Panc1 (cell line): ENCODE measurements around the gene KCNN2. TPM values are rescaled to one million over a fixed set of nuclear protein-coding genes. Genes with fewer than 3 reads are reported as not detected.

Experiments used
- ATAC-seq: fragments of 200-7000 bp; cut with Tn5 transposase; 2 replicates; pipeline ENCODE4 v1.9.1; 2020; ENCODE audit warnings: mild to moderate bottlenecking, moderate library complexity
- BruUV-seq: library from RNA; stranded (reverse); fragments of 400-500 nt; replicated peaks from 2 replicates; lab custom pipeline; 2021; lab: Mats Ljungman, UMichigan
- CTCF ChIA-PET: fragments of 300-600 bp; sonication (Branson Sonifier 250); formaldehyde crosslinking; loops from one replicate; lab custom pipeline; 2022; ENCODE audit warnings: antibody characterized with exemption; lab: Charles Lee
- POLR2A ChIA-PET: fragments of 300-600 bp; sonication (Branson Sonifier 250); formaldehyde crosslinking; loops from one replicate; lab custom pipeline; 2022; ENCODE audit warnings: antibody characterized with exemption; lab: Charles Lee
- DNase-seq: peaks from one replicate; pipeline ENCODE4 v3.0.0-alpha.2; 2010; ENCODE audit warnings: low read depth, low spot score
- H3K27ac ChIP-seq: 2 replicates; pipeline ENCODE4 v1.5.1; 2011; ENCODE audit warnings: mild to moderate bottlenecking, low read length, inconsistent platforms
- H3K27me3 ChIP-seq: fragments of 200-500 bp; sonication (Bioruptor generic); 2 replicates; pipeline ENCODE4 v1.6.0; 2014; ENCODE audit warnings: low read length, inconsistent platforms; ENCODE audit not compliant: control insufficient read depth, insufficient read depth
- H3K36me3 ChIP-seq: fragments of 200-500 bp; sonication (Bioruptor generic); 2 replicates; pipeline ENCODE4 v1.5.1; 2014; ENCODE audit warnings: inconsistent platforms, mild to moderate bottlenecking, low read length, moderate library complexity; ENCODE audit not compliant: control insufficient read depth, insufficient read depth
- H3K4me1 ChIP-seq: 2 replicates; pipeline ENCODE4 v1.5.1; 2011; ENCODE audit warnings: inconsistent platforms, mild to moderate bottlenecking, low read length, moderate library complexity; ENCODE audit not compliant: control insufficient read depth, insufficient read depth
- H3K4me3 ChIP-seq, 2 experiments: 2 replicates each; pipeline ENCODE4 v1.5.1; 2011 to 2012; ENCODE audit warnings: low read depth in 2 of 2, low read length in 2 of 2, mild to moderate bottlenecking in 2 of 2, inconsistent platforms in 1 of 2, moderate library complexity in 1 of 2
- H3K9me3 ChIP-seq: fragments of 200-500 bp; sonication (Bioruptor generic); 2 replicates; pipeline ENCODE4 v1.5.1; 2014; ENCODE audit warnings: low read depth, mild to moderate bottlenecking, inconsistent platforms, low read length, moderate library complexity; ENCODE audit not compliant: control insufficient read depth, insufficient read depth
- CTCF ChIP-seq: fragments of 450-650 bp; IDR thresholded peaks from 2 replicates; pipeline ENCODE4 v1.5.1; 2017; ENCODE audit warnings: mild to moderate bottlenecking
- POLR2AphosphoS5 ChIP-seq: IDR thresholded peaks from 2 replicates; pipeline ENCODE4 v1.6.1; 2012; ENCODE audit warnings: mild to moderate bottlenecking, low read depth, low read length, moderate library complexity
- REST ChIP-seq, 2 experiments: IDR thresholded peaks; 2 replicates each; pipeline ENCODE4 v1.6.1; 2011 to 2012; ENCODE audit warnings: low read depth in 2 of 2, control low read depth in 1 of 2, low read length in 1 of 2, mild to moderate bottlenecking in 1 of 2, moderate library complexity in 1 of 2; ENCODE audit not compliant: insufficient read depth in 1 of 2
- SIN3A ChIP-seq: IDR thresholded peaks from 2 replicates; pipeline ENCODE4 v1.6.1; 2012; ENCODE audit warnings: low read depth, mild to moderate bottlenecking, low read length, moderate library complexity, borderline replicate concordance; ENCODE audit not compliant: insufficient read depth
- TCF7L2 ChIP-seq: IDR thresholded peaks from 2 replicates; pipeline ENCODE4 v1.6.1; 2011; ENCODE audit warnings: mild to moderate bottlenecking, low read depth, low read length, inconsistent platforms
- in situ Hi-C: cut with HindIII; loops from 2 replicates; pipeline ENCODE4 v1.10.0; 2016; ENCODE audit warnings: low sequenced_read_pairs, low pct_unique_long_range_greater_than_20kb
- intact Hi-C: fragments of 100-400 bp; cut with micrococcal nuclease; formaldehyde crosslinking; loops from one replicate; pipeline ENCODE4 v1.10.0; 2022; ENCODE audit not compliant: unreplicated experiment
- total RNA-seq: library from RNA; stranded (reverse); gene quantifications from one replicate; pipeline ENCODE4 v1.2.1, GENCODE V29; 2021; ENCODE audit not compliant: unreplicated experiment

Gene KCNN2
- total RNA-seq, 1 experiment from 2014 or later: not detected

- Histone ChIP-seq H3K27me3 (no peaks in the 10 kb centered on the region), H3K27ac (no peak overlapping the region), H3K36me3 (no peaks in the 10 kb centered on the region), H3K4me1 (no peaks in the 10 kb centered on the region), H3K4me3 (no peak overlapping the region), H3K9me3 (no peaks in the 10 kb centered on the region)
- intact Hi-C loops: no loop called here
- CTCF ChIA-PET: no interaction called here
- POLR2A ChIA-PET: no interaction called here
- in situ Hi-C loops: no loop called here
- no TSS peak for BruUV-seq
- no peak for DNase-seq
- no peak for ATAC-seq
- no peak for TF ChIP-seq POLR2AphosphoS5
- no peak for TF ChIP-seq SIN3A
- no peak for TF ChIP-seq REST (IDR thresholded peaks at IDR 0.05; ENCODE audit: insufficient read depth in 1 of 2, low read depth in 2 of 2, low read length in 1 of 2)
- no peak for TF ChIP-seq TCF7L2
- TF ChIP-seq CTCF: no peak
Measured at GRCh38 chr5:114437936-114438335, 76.1 kb downstream of the KCNN2 start.

GRCh38 chr5:114438471-114438870 is 76.6 kb downstream of the KCNN2 start:
- Histone ChIP-seq H3K9me3 (no peaks in the 10 kb centered on the region), H3K4me3 (no peak overlapping the region), H3K4me1 (no peaks in the 10 kb centered on the region), H3K36me3 (no peaks in the 10 kb centered on the region), H3K27ac (no peak overlapping the region), H3K27me3 (no peaks in the 10 kb centered on the region)
- intact Hi-C loops (no loop called here), in situ Hi-C loops (no loop called here)
- DNase-seq (no peak), ATAC-seq (no peak)
- POLR2A ChIA-PET: no interaction called here
- TF ChIP-seq POLR2AphosphoS5 (no peak), REST (IDR thresholded peaks at IDR 0.05; ENCODE audit: insufficient read depth in 1 of 2, low read depth in 2 of 2, low read length in 1 of 2) (no peak), CTCF (no peak), TCF7L2 (no peak), SIN3A (no peak)
- CTCF ChIA-PET: no interaction called here
- no TSS peak for BruUV-seq
